HG03571 (cell line): ENCODE measurements around the gene RBBP7.

ENCODE experiments used
- ATAC-seq: cut with Tn5 transposase; IDR thresholded peaks from one replicate; pipeline ENCODE4 v1.9.1; 2021; ENCODE audit not compliant: unreplicated experiment

Gene RBBP7

GRCh38 chrX:16827225-16827624, 42.9 kb downstream of the RBBP7 start:
- no peak for ATAC-seq

- no peak for ATAC-seq
Measured at GRCh38 chrX:16826207-16826606, 44.0 kb downstream of the RBBP7 start.

GRCh38 chrX:16825264-16826035, 44.7 kb downstream of the RBBP7 start:
- no peak for ATAC-seq

GRCh38 chrX:16822723-16823122, 47.4 kb downstream of the RBBP7 start:
- ATAC-seq = no peak

- no peak for ATAC-seq
Measured at GRCh38 chrX:16819634-16820033, 50.5 kb downstream of the RBBP7 start.

- ATAC-seq = no peak
Measured at GRCh38 chrX:16814597-16814996, 55.6 kb downstream of the RBBP7 start.

- ATAC-seq = no peak
Measured at GRCh38 chrX:16807976-16808542, 62.1 kb downstream of the RBBP7 start.

- no peak for ATAC-seq
Measured at GRCh38 chrX:16807548-16807947, 62.6 kb downstream of the RBBP7 start.

- ATAC-seq = no peak
Measured at GRCh38 chrX:16804923-16805464, 65.2 kb downstream of the RBBP7 start.

GRCh38 chrX:16797841-16798240, 72.3 kb downstream of the RBBP7 start:
- no peak for ATAC-seq

- ATAC-seq = no peak
Measured at GRCh38 chrX:16797358-16797757, 72.8 kb downstream of the RBBP7 start.

- no peak for ATAC-seq
Measured at GRCh38 chrX:16796298-16796697, 73.9 kb downstream of the RBBP7 start.
